SK-N-SH (cell line): ENCODE measurements around the gene SLC6A8. TPM values are rescaled to one million over a fixed set of nuclear protein-coding genes. Genes with fewer than 3 reads are reported as not detected.

ENCODE experiments used
- CTCF ChIA-PET: fragments of 300-600, 350-600 bp; formaldehyde crosslinking; extraction: SDS; loops from one replicate; lab custom pipeline; 2021; lab: Yijun Ruan, JAX
- POLR2A ChIA-PET: fragments of 350-600 bp; sonication (Branson Sonifier 250); formaldehyde crosslinking; extraction: SDS; loops from one replicate; lab custom pipeline; 2020; ENCODE audit warnings: antibody characterized with exemption, inconsistent platforms; lab: Yijun Ruan, JAX
- DNase-seq: peaks from one replicate; pipeline ENCODE4 v3.0.0; 2012
- H2AFZ ChIP-seq: fragments of 200-600 bp; sonication (generic); 2 replicates; pipeline ENCODE4 v1.8.1; 2016; ENCODE audit warnings: antibody characterized with exemption, mild to moderate bottlenecking, low read depth
- H3F3A ChIP-seq: fragments of 200-600 bp; sonication (generic); replicated peaks from 2 replicates; pipeline ENCODE3; 2016; ENCODE audit warnings: antibody characterized with exemption, mild to moderate bottlenecking; ENCODE audit not compliant: insufficient read depth
- H3K27ac ChIP-seq, 2 experiments: fragments of 200-500 bp in 1 of 2; fragments of 200-600 bp in 1 of 2; sonication (Bioruptor generic) in 1 of 2; sonication (generic), shearing (Covaris generic) in 1 of 2; 2 replicates each; pipeline versions ENCODE4 v1.5.1 to v1.6.1; 2014 to 2016; ENCODE audit warnings: low read depth in 2 of 2, inconsistent platforms in 1 of 2, low read length in 1 of 2, mild to moderate bottlenecking in 1 of 2, mixed read lengths in 1 of 2
- H3K27me3 ChIP-seq: fragments of 200-600 bp; sonication (generic), shearing (Covaris generic); 2 replicates; pipeline ENCODE4 v1.6.1; 2016; ENCODE audit warnings: mixed run types; ENCODE audit not compliant: insufficient read depth
- H3K36me3 ChIP-seq, 2 experiments: fragments of 200-500 bp in 1 of 2; fragments of 200-600 bp in 1 of 2; sonication (Bioruptor generic) in 1 of 2; sonication (generic) in 1 of 2; replicated peaks in 1 of 2; 2 replicates each; pipeline versions ENCODE3 to v1.5.1; 2014 to 2016; ENCODE audit warnings: low read length in 1 of 2, mild to moderate bottlenecking in 1 of 2; ENCODE audit not compliant: insufficient read depth in 2 of 2, control insufficient read depth in 1 of 2
- H3K4me1 ChIP-seq, 2 experiments: fragments of 200-500 bp in 1 of 2; fragments of 200-600 bp in 1 of 2; sonication (Bioruptor generic) in 1 of 2; sonication (generic), shearing (Covaris generic) in 1 of 2; 2 replicates each; pipeline versions ENCODE4 v1.5.1 to v1.6.1; 2014 to 2016; ENCODE audit warnings: low read depth in 1 of 2, low read length in 1 of 2, mixed run types in 1 of 2; ENCODE audit not compliant: insufficient read depth in 2 of 2, control insufficient read depth in 1 of 2
- H3K4me2 ChIP-seq: fragments of 200-600 bp; sonication (generic), shearing (Covaris generic); 2 replicates; pipeline ENCODE4 v1.6.1; 2017; ENCODE audit warnings: mixed run types
- H3K4me3 ChIP-seq, 2 experiments: fragments of 200-500 bp in 1 of 2; fragments of 200-600 bp in 1 of 2; sonication (Bioruptor generic) in 1 of 2; sonication (generic), shearing (Covaris generic) in 1 of 2; 2 replicates each; pipeline versions ENCODE4 v1.5.1 to v1.8.1; 2014 to 2016; ENCODE audit warnings: low read depth in 2 of 2, inconsistent platforms in 1 of 2, low read length in 1 of 2, mild to moderate bottlenecking in 1 of 2, mixed read lengths in 1 of 2, moderate library complexity in 1 of 2
- H3K79me2 ChIP-seq: fragments of 200-600 bp; sonication (generic); 2 replicates; pipeline ENCODE4 v1.8.1; 2017; ENCODE audit warnings: mild to moderate bottlenecking; ENCODE audit not compliant: insufficient read depth
- H3K9ac ChIP-seq: fragments of 200-600 bp; sonication (generic); 2 replicates; pipeline ENCODE4 v1.6.1; 2017; ENCODE audit warnings: mixed run types
- H3K9me2 ChIP-seq: fragments of 200-600 bp; sonication (generic); 2 replicates; pipeline ENCODE4 v1.6.1; 2017; ENCODE audit warnings: mixed run types
- H3K9me3 ChIP-seq: fragments of 200-600 bp; sonication (generic); 2 replicates; pipeline ENCODE4 v1.6.1; 2017; ENCODE audit warnings: mixed run types, mild to moderate bottlenecking, moderate library complexity
- H4K20me1 ChIP-seq: fragments of 200-600 bp; sonication (generic); 2 replicates; pipeline ENCODE4 v1.6.1; 2017; ENCODE audit warnings: mild to moderate bottlenecking, mixed run types; ENCODE audit not compliant: insufficient read depth
- CHD2 ChIP-seq: fragments of 150-350 bp; IDR thresholded peaks from 2 replicates; pipeline ENCODE4 v1.6.1; 2018; ENCODE audit warnings: low read length; ENCODE audit not compliant: partially characterized antibody
- FOXJ3 ChIP-seq: sonication (generic); formaldehyde crosslinking; IDR thresholded peaks from 2 replicates; pipeline ENCODE4 v1.5.1; 2020; ENCODE audit warnings: mild to moderate bottlenecking, missing genetic modification reagents
- JUND ChIP-seq: IDR thresholded peaks from 2 replicates; pipeline ENCODE4 v1.4.0; 2012
- RXRA ChIP-seq: IDR thresholded peaks from 2 replicates; pipeline ENCODE4 v1.4.0; 2012; ENCODE audit warnings: low read depth, mild to moderate bottlenecking, borderline replicate concordance
- SIN3A ChIP-seq: IDR thresholded peaks from 2 replicates; pipeline ENCODE4 v1.6.1; 2012; ENCODE audit warnings: low read depth, mild to moderate bottlenecking, low read length, moderate library complexity, borderline replicate concordance
- TEAD4 ChIP-seq: IDR thresholded peaks from 2 replicates; pipeline ENCODE4 v1.4.0; 2012; ENCODE audit warnings: mild to moderate bottlenecking, borderline replicate concordance; ENCODE audit not compliant: insufficient read depth
- WGBS: methylation state at CpG from one replicate; pipeline ENCODE4 v1.1.6; 2017; ENCODE audit warnings: low lambda C conversion rate; 5-methylcytosine and 5-hydroxymethylcytosine counted together
- polyA plus RNA-seq, 3 experiments: library from polyadenylated mRNA; depleted of rRNA; stranded (reverse); fragments of >200 nt; gene quantifications; 2 replicates each; pipeline ENCODE4 v1.2.3, GENCODE V29; 2012
- TF ChIP-seq, protein P1 (sequence below): fragments of 150-350 bp; IDR thresholded peaks from 2 replicates; pipeline ENCODE4 v1.6.1; 2016; ENCODE audit warnings: mild to moderate bottlenecking, low read depth, low read length
- TF ChIP-seq, protein P2 (sequence below): IDR thresholded peaks from 2 replicates; pipeline ENCODE4 v1.4.0; 2012; ENCODE audit warnings: low read depth
- TF ChIP-seq, protein P3 (sequence below): IDR thresholded peaks from 2 replicates; pipeline ENCODE4 v1.4.0; 2012; ENCODE audit warnings: low read depth, borderline replicate concordance
- TF ChIP-seq, protein P4 (sequence below): IDR thresholded peaks from 2 replicates; pipeline ENCODE4; 2012
- TF ChIP-seq, protein P5 (sequence below): IDR thresholded peaks from 2 replicates; pipeline ENCODE4 v1.4.0; 2012; ENCODE audit warnings: low read depth, borderline replicate concordance

The SLC6A8 gene
- polyA plus RNA-seq, 1 of the 3 experiments (the other 2 are of a cell fraction) = 30.8 TPM

DNA sequence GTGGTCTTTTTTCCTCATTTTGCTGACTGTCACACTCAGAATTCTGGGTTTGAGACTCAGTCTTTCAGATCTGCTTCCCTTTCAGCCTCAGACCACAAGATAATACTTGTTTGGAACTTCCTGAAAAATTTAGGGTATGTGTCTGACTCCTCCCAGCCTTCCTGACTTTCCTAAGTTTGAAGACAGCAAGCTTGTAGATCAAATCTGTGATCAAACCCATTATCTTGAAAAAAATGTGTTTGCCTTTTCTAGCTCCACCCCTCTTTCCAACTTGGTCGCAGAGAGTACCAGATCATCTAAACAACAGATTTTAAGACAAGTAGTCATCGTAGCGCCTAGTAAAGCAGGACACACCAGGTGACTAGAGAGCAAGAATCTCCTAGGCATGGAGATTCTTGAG lies 26.5 kb downstream of the SLC6A8 start:
- no peaks in the 10 kb centered on the region for H3K9me2 ChIP-seq
- no peak overlapping the region for H3K27ac ChIP-seq
- TF ChIP-seq, protein P1, sequence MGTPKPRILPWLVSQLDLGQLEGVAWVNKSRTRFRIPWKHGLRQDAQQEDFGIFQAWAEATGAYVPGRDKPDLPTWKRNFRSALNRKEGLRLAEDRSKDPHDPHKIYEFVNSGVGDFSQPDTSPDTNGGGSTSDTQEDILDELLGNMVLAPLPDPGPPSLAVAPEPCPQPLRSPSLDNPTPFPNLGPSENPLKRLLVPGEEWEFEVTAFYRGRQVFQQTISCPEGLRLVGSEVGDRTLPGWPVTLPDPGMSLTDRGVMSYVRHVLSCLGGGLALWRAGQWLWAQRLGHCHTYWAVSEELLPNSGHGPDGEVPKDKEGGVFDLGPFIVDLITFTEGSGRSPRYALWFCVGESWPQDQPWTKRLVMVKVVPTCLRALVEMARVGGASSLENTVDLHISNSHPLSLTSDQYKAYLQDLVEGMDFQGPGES = no peak
- TF ChIP-seq, protein P2, sequence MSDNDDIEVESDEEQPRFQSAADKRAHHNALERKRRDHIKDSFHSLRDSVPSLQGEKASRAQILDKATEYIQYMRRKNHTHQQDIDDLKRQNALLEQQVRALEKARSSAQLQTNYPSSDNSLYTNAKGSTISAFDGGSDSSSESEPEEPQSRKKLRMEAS = no peak
- TF ChIP-seq, protein P3, sequence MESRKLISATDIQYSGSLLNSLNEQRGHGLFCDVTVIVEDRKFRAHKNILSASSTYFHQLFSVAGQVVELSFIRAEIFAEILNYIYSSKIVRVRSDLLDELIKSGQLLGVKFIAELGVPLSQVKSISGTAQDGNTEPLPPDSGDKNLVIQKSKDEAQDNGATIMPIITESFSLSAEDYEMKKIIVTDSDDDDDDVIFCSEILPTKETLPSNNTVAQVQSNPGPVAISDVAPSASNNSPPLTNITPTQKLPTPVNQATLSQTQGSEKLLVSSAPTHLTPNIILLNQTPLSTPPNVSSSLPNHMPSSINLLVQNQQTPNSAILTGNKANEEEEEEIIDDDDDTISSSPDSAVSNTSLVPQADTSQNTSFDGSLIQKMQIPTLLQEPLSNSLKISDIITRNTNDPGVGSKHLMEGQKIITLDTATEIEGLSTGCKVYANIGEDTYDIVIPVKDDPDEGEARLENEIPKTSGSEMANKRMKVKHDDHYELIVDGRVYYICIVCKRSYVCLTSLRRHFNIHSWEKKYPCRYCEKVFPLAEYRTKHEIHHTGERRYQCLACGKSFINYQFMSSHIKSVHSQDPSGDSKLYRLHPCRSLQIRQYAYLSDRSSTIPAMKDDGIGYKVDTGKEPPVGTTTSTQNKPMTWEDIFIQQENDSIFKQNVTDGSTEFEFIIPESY = no peak
- TF ChIP-seq, protein P4, sequence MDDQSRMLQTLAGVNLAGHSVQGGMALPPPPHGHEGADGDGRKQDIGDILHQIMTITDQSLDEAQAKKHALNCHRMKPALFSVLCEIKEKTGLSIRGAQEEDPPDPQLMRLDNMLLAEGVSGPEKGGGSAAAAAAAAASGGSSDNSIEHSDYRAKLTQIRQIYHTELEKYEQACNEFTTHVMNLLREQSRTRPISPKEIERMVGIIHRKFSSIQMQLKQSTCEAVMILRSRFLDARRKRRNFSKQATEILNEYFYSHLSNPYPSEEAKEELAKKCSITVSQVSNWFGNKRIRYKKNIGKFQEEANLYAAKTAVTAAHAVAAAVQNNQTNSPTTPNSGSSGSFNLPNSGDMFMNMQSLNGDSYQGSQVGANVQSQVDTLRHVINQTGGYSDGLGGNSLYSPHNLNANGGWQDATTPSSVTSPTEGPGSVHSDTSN = no peak
- TF ChIP-seq, all 33 proteins: peak for 0
- peaks cover 6 to 23% of the 10 kb centered on the region in 2 experiments for H3K36me3 ChIP-seq
- H4K20me1 ChIP-seq = 0 out of 2 replicates have a peak, but pooled peaks cover 3% of the 10 kb centered on the region
- WGBS = 83% methylated on average over 3 of the region's 3 CpGs
- H3K4me1 ChIP-seq = no peaks in the 10 kb centered on the region
- no peak overlapping the region for H3K9ac ChIP-seq
- ChIA-PET CTCF (interaction anchor here (0.8 to 2.5 kb wide), 5 partner anchors 9 to 175 kb away, joined by 3 to 6 read pairs (median 3); no protein-coding TSS in a partner anchor), POLR2A (no interaction called here)
- no peaks in the 10 kb centered on the region for H3K9me3 ChIP-seq
- H3F3A ChIP-seq = no peaks in the 10 kb centered on the region
- no peak overlapping the region for H2AFZ ChIP-seq
- no peak for DNase-seq
- peaks cover 6% of the 10 kb centered on the region; the same call in 1 of the 2 replicates for H3K27me3 ChIP-seq
- no peak overlapping the region for H3K4me3 ChIP-seq
- peaks cover 17% of the 10 kb centered on the region; the same call in 1 of the 2 replicates for H3K79me2 ChIP-seq
- H3K4me2 ChIP-seq = no peak overlapping the region

DNA sequence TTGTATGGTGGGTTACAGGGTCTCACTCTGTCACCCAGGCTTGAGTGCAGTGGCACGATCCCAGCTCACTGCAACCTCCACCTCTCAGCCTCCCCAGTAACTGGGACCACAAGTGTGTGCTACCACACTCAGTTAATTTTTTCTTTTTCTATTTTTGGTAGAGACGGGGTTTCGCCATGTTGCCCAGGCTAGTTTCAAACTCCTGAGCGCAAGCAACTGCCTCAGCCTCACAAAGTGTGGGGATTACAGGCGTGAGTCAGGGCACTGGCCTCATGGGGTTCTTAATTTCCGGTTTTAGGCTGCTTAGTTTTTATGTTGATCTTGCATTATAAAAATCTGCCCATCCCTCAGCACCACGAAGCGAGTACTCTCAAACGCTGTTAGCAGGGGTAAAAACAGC lies 29.7 kb downstream of the SLC6A8 start:
- Histone ChIP-seq H3K4me2 (no peak overlapping the region), H3K27ac (no peak overlapping the region), H3K9ac (no peak overlapping the region), H3F3A (no peaks in the 10 kb centered on the region), H3K79me2 (peaks cover 49% of the 10 kb centered on the region), H4K20me1 (peaks cover 23% of the 10 kb centered on the region), H3K4me1 (0 out of 4 replicates have a peak, but pooled peaks cover 0 to 2% of the 10 kb centered on the region in 2 experiments), H3K9me3 (no peaks in the 10 kb centered on the region), H3K9me2 (no peaks in the 10 kb centered on the region), H3K27me3 (no peaks in the 10 kb centered on the region; the same call in 1 of the 2 replicates), H3K4me3 (no peak overlapping the region), H3K36me3 (peaks cover 13 to 33% of the 10 kb centered on the region in 2 experiments), H2AFZ (no peak overlapping the region)
- WGBS = 64% methylated on average over 9 of the region's 9 CpGs
- ChIA-PET POLR2A (no interaction called here), CTCF (no interaction called here)
- DNase-seq = no peak
- no peak for TF ChIP-seq JUND
- TF ChIP-seq, protein P5, sequence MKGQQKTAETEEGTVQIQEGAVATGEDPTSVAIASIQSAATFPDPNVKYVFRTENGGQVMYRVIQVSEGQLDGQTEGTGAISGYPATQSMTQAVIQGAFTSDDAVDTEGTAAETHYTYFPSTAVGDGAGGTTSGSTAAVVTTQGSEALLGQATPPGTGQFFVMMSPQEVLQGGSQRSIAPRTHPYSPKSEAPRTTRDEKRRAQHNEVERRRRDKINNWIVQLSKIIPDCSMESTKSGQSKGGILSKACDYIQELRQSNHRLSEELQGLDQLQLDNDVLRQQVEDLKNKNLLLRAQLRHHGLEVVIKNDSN = no peak
- no peak for TF ChIP-seq TEAD4
- TF ChIP-seq FOXJ3 (CRISPR knock-in tag) = no peak
- TF ChIP-seq SIN3A = no peak
- no peak for TF ChIP-seq CHD2
- no peak for TF ChIP-seq RXRA
